ENCODE data around the gene POLD4.

The POLD4 gene

GRCh38 chr11:67387518-67387917, 34.2 kb upstream of the POLD4 start:
- no peak for DNase-seq (ENCODE audit: low read depth)

- no peak for DNase-seq (ENCODE audit: low read depth)
Measured at GRCh38 chr11:67387069-67387468, 33.7 kb upstream of the POLD4 start.

GRCh38 chr11:67384851-67385366, 31.6 kb upstream of the POLD4 start:
- DNase-seq (ENCODE audit: low read depth), result no peak

- DNase-seq (ENCODE audit: low read depth), result peak; percentile 79
Measured at GRCh38 chr11:67382276-67383136, 29.2 kb upstream of the POLD4 start.

GRCh38 chr11:67381244-67381972, 28.1 kb upstream of the POLD4 start:
- no peak for DNase-seq (ENCODE audit: low read depth)

GRCh38 chr11:67379061-67380058, 26.0 kb upstream of the POLD4 start:
- DNase-seq (ENCODE audit: low read depth), result no peak

- no peak for DNase-seq (ENCODE audit: low read depth)
Measured at GRCh38 chr11:67378544-67378943, 25.2 kb upstream of the POLD4 start.

GRCh38 chr11:67376873-67377808, 23.8 kb upstream of the POLD4 start:
- no peak for DNase-seq (ENCODE audit: low read depth)

- DNase-seq (ENCODE audit: low read depth), result no peak
Measured at GRCh38 chr11:67376063-67376820, 22.9 kb upstream of the POLD4 start.

GRCh38 chr11:67375320-67376055, 22.1 kb upstream of the POLD4 start:
- no peak for DNase-seq (ENCODE audit: low read depth)

- DNase-seq (ENCODE audit: low read depth), result no peak
Measured at GRCh38 chr11:67374571-67375281, 21.4 kb upstream of the POLD4 start.

GRCh38 chr11:67373648-67374570, 20.6 kb upstream of the POLD4 start:
- peak; percentile 42 for DNase-seq (ENCODE audit: low read depth)

GRCh38 chr11:67372993-67373647, 19.8 kb upstream of the POLD4 start, which contains the start of gene CLCF1:
TSS of gene CLCF1 (minus strand) at chr11:67373598. CDS start at chr11:67373539, 59 bp downstream.
- DNase-seq (ENCODE audit: low read depth), result no peak

- no peak for DNase-seq (ENCODE audit: low read depth)
Measured at GRCh38 chr11:67372321-67372992, 19.1 kb upstream of the POLD4 start.

GRCh38 chr11:67371911-67372320, 18.6 kb upstream of the POLD4 start:
- DNase-seq (ENCODE audit: low read depth), result no peak

Measured in activated T-cell treated with anti-CD3 and anti-CD28 coated beads for 24 hours (primary cell).